Pancreas (tissue), 10 donors: ENCODE measurements around the gene KCND2. TPM values are rescaled to one million over a fixed set of nuclear protein-coding genes. Genes with fewer than 3 reads are reported as not detected.

ENCODE experiments used
- ATAC-seq, 4 donors: fragments of 200-7000 bp; cut with Tn5 transposase; one replicate each; pipeline versions ENCODE4 v1.8.0 to v1.9.1; 2020; ENCODE audit warnings: mild to moderate bottlenecking in 4 of 4, moderate library complexity in 4 of 4
- DNase-seq, 6 donors: peaks; one replicate each; pipeline ENCODE4 v3.0.0-alpha.2; 2020
- FAIRE-seq: peaks from 2 replicates; lab custom pipeline; 2012; peaks lifted over from hg19 to GRCh38; lab: Jason Lieb, UNC
- H3K27ac ChIP-seq, 4 donors: fragments of 200-600 bp; sonication (generic); 1 replicate in 3 of 4; 2 replicates in 1 of 4; pipeline versions ENCODE4 v1.5.0 to v1.8.0; 2020
- H3K27me3 ChIP-seq, 4 donors: fragments of 200-600 bp; one replicate each; pipeline ENCODE4 v1.8.0; 2021
- H3K36me3 ChIP-seq, 3 donors: fragments of 200-600 bp; sonication (generic) in 1 of 3; one replicate each; pipeline versions ENCODE4 v1.5.0 to v1.8.0; 2020 to 2021
- H3K4me1 ChIP-seq, 3 donors: fragments of 200-600 bp; one replicate each; pipeline ENCODE4 v1.8.0; 2021
- H3K4me3 ChIP-seq, 4 donors: fragments of 200-600 bp; sonication (generic) in 2 of 4; one replicate each; pipeline versions ENCODE4 v1.5.0 to v1.8.0; 2020 to 2021
- H3K9me3 ChIP-seq, 4 donors: fragments of 200-600 bp; one replicate each; pipeline ENCODE4 v1.8.0; 2021
- CTCF ChIP-seq, 4 donors: fragments of 200-600 bp; sonication (generic) in 3 of 4; IDR thresholded peaks; one replicate each; pipeline versions ENCODE4 v1.5.0 to v1.8.0; 2021; ENCODE audit warnings: antibody characterized with exemption in 4 of 4
- WGBS, 2 donors: extraction: QIAGEN DNeasy Blood & Tissue Kit; methylation state at CpG; one replicate each; pipeline ENCODE4 v1.1.7; 2013; 5-methylcytosine and 5-hydroxymethylcytosine counted together
- intact Hi-C, 3 donors: fragments of 100-400 bp; cut with DNase I; formaldehyde crosslinking; loops; one replicate each; pipeline versions ENCODE4 v1.11.1 to v1.14.2; 2022
- polyA plus RNA-seq, 2 donors: library from polyadenylated mRNA; stranded (reverse); fragments of 200-250 nt; gene quantifications; one replicate each; pipeline ENCODE4 v1.2.3, GENCODE V29; 2013
- total RNA-seq, 6 donors: library from RNA; stranded (reverse); fragmentation: NEBNext Ultra II Directional in 4 of 6; extraction: Animal tissue kit (Norgen Biotek cat#: 25700) in 4 of 6; gene quantifications; one replicate each; pipeline versions ENCODE4 v1.2.1 to v1.2.4, GENCODE V29; 2021 to 2023
- donor health status: healthy with polysubstance abuse.
- donor health status: DM: no; HTN: no; CAD: no; lungs with moderate emphysema.
- donor health status: DM: no; HTN: no; CAD: no.
- donor health status: control.
- donor health status: control.
- donor health status: Bipolar disorder and iron deficiency.
- donor health status: DM: yes; HTN: yes; CAD: no.
- donor health status: DM: no; HTN: no; CAD: no.
- donor health status: DM: no; HTN: no; CAD: no.
- donor health status: DM: yes; HTN: yes; CAD: no.

The KCND2 gene
- total and polyA plus RNA-seq, 8 donors = 0.11 to 1.2 (median 0.27) TPM

GRCh38 chr7:120583899-120584586, 311.1 kb downstream of the KCND2 start:
- Histone ChIP-seq H3K27ac (no peak overlapping the region), H3K4me1 (no peaks in the 10 kb centered on the region), H3K4me3 (no peak overlapping the region), H3K36me3 (no peaks in the 10 kb centered on the region), H3K9me3 (no peaks in the 10 kb centered on the region), H3K27me3 (no peaks in the 10 kb centered on the region)
- WGBS, 2 donors = 63 to 72% methylated on average over 4 of the region's 4 CpGs
- ATAC-seq (no peak), FAIRE-seq (no peak), DNase-seq (no peak)
- intact Hi-C loops = no loop called here
- TF ChIP-seq CTCF (IDR thresholded peaks at IDR 0.05) = no peak

DNA sequence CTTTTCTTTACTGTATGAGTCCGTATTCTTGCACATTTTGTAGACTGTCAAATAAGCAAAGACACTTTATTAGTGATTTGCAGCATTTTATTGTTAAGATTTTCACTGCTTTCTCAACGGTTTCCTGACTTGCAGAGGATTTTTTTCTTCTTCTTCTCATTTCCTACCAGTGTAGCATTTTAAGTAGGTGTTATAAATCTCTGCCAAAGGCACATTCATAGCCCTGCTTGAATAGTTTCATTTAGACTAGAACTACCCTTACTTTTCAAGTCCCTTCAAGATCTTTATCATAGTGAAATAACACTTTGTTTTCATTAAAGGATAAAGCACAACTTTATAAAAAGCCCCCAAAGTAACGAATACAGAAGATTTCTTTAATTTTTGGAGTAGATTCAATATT, 313.6 kb downstream of the KCND2 start:
- H3K4me3 ChIP-seq = no peak overlapping the region
- H3K27me3 ChIP-seq = no peaks in the 10 kb centered on the region
- DNase-seq (no peak), ATAC-seq (no peak), FAIRE-seq (no peak)
- TF ChIP-seq CTCF (IDR thresholded peaks at IDR 0.05) = no peak
- H3K4me1 ChIP-seq = no peaks in the 10 kb centered on the region
- no peaks in the 10 kb centered on the region for H3K9me3 ChIP-seq
- 32 to 43% methylated on average over 3 of the region's 3 CpGs for WGBS, 2 donors
- H3K27ac ChIP-seq = no peak overlapping the region
- no peaks in the 10 kb centered on the region for H3K36me3 ChIP-seq
- intact Hi-C loops = no loop called here

GRCh38 chr7:120587243-120587642, 314.3 kb downstream of the KCND2 start:
- TF ChIP-seq CTCF (IDR thresholded peaks at IDR 0.05) = no peak
- Histone ChIP-seq H3K36me3 (no peaks in the 10 kb centered on the region), H3K27ac (no peak overlapping the region), H3K9me3 (no peaks in the 10 kb centered on the region), H3K4me1 (no peaks in the 10 kb centered on the region), H3K4me3 (no peak overlapping the region), H3K27me3 (no peaks in the 10 kb centered on the region)
- intact Hi-C loops = no loop called here
- no peak for ATAC-seq
- WGBS, 2 donors = 57 to 72% methylated on average over 3 of the region's 3 CpGs
- no peak for FAIRE-seq
- no peak for DNase-seq

- H3K27me3 ChIP-seq = no peaks in the 10 kb centered on the region
- no peaks in the 10 kb centered on the region for H3K9me3 ChIP-seq
- no peak overlapping the region for H3K27ac ChIP-seq
- TF ChIP-seq CTCF (IDR thresholded peaks at IDR 0.05) = no peak
- FAIRE-seq (no peak), ATAC-seq (no peak), DNase-seq (no peak)
- no peak overlapping the region for H3K4me3 ChIP-seq
- no peaks in the 10 kb centered on the region for H3K4me1 ChIP-seq
- intact Hi-C loops = no loop called here
- no peaks in the 10 kb centered on the region for H3K36me3 ChIP-seq
- WGBS, 2 donors = 0 to 9% methylated on average over 1 of the region's 1 CpG
Observed at GRCh38 chr7:120588416-120588815, 315.4 kb downstream of the KCND2 start.

DNA sequence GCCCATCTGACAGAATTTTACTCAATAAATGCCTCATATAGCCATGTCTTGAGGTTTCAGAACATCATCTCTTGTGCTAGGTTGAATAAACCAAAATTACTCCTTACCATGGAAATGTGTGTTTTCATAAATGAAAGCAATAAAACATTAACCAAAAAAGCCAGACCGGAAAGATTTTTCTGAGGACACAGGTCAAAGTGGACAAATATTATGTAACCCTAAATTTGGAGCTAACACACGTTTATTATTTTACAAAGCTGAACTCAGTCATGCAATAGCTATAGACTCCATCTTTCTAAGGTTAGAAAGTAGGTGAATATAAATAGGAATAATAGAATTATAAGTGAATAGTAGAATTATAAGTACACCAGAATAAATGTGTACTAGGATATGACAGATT, 315.9 kb downstream of the KCND2 start:
- ATAC-seq (no peak), DNase-seq (no peak), FAIRE-seq (no peak)
- TF ChIP-seq CTCF (IDR thresholded peaks at IDR 0.05) = no peak
- no peaks in the 10 kb centered on the region for H3K9me3 ChIP-seq
- no peaks in the 10 kb centered on the region for H3K36me3 ChIP-seq
- H3K27me3 ChIP-seq = no peaks in the 10 kb centered on the region
- no peak overlapping the region for H3K4me3 ChIP-seq
- intact Hi-C loops = no loop called here
- 12 to 14% methylated on average over 2 of the region's 2 CpGs for WGBS, 2 donors
- H3K27ac ChIP-seq = no peak overlapping the region
- H3K4me1 ChIP-seq = no peaks in the 10 kb centered on the region
